GM23248 (cell line): ENCODE measurements around the gene SLC7A1. TPM values are rescaled to one million over a fixed set of nuclear protein-coding genes. Genes with fewer than 3 reads are reported as not detected.

Experiments used
- DNase-seq: peaks from one replicate; pipeline ENCODE4 v3.0.0-alpha.2; 2015
- H2AFZ ChIP-seq: fragments of 200-600 bp; sonication (generic); 2 replicates; pipeline ENCODE4 v1.6.1; 2016; ENCODE audit warnings: antibody characterized with exemption
- H3F3A ChIP-seq: fragments of 200-600 bp; sonication (generic); 2 replicates; pipeline ENCODE4 v1.6.1; 2016; ENCODE audit warnings: mild to moderate bottlenecking, antibody characterized with exemption, mixed run types; ENCODE audit not compliant: insufficient read depth
- H3K27ac ChIP-seq: fragments of 200-600 bp; sonication (generic); 2 replicates; pipeline ENCODE4 v1.5.1; 2016; ENCODE audit warnings: mild to moderate bottlenecking
- H3K27me3 ChIP-seq: fragments of 200-600 bp; sonication (generic); replicated peaks from 2 replicates; pipeline ENCODE4 v1.6.1; 2016; ENCODE audit warnings: mild to moderate bottlenecking; ENCODE audit not compliant: insufficient read depth
- H3K36me3 ChIP-seq: fragments of 200-600 bp; sonication (generic); 2 replicates; pipeline ENCODE4 v1.6.1; 2016; ENCODE audit warnings: low read depth, mild to moderate bottlenecking
- H3K4me1 ChIP-seq: fragments of 200-600 bp; sonication (generic); 2 replicates; pipeline ENCODE4 v1.6.1; 2016; ENCODE audit warnings: mild to moderate bottlenecking; ENCODE audit not compliant: insufficient read depth
- H3K4me2 ChIP-seq: fragments of 200-600 bp; sonication (generic); one replicate; pipeline ENCODE4 v1.6.1; 2016; ENCODE audit warnings: mild to moderate bottlenecking; ENCODE audit not compliant: unreplicated experiment
- H3K4me3 ChIP-seq: fragments of 200-600 bp; sonication (generic); 2 replicates; pipeline ENCODE4 v1.5.1; 2016; ENCODE audit warnings: mild to moderate bottlenecking
- H3K79me2 ChIP-seq: fragments of 200-600 bp; sonication (generic); 2 replicates; pipeline ENCODE4 v1.6.1; 2016; ENCODE audit warnings: mild to moderate bottlenecking; ENCODE audit not compliant: insufficient read depth
- H3K9ac ChIP-seq: fragments of 200-600 bp; sonication (generic); 2 replicates; pipeline ENCODE4 v1.6.1; 2016; ENCODE audit warnings: mild to moderate bottlenecking
- H3K9me2 ChIP-seq: fragments of 200-600 bp; sonication (generic); 2 replicates; pipeline ENCODE4 v1.6.1; 2016; ENCODE audit warnings: mixed run types, mild to moderate bottlenecking, moderate library complexity; ENCODE audit not compliant: insufficient read depth
- H3K9me3 ChIP-seq: fragments of 200-600 bp; sonication (generic); one replicate; pipeline ENCODE4 v1.6.1; 2017; ENCODE audit warnings: low read depth
- H4K20me1 ChIP-seq: fragments of 200-600 bp; sonication (generic); 2 replicates; pipeline ENCODE4 v1.6.0; 2016; ENCODE audit not compliant: insufficient read depth
- EZH2 ChIP-seq: fragments of 200-600 bp; sonication (generic); IDR thresholded peaks from 2 replicates; pipeline ENCODE4 v1.6.1; 2018; ENCODE audit warnings: antibody characterized with exemption, mild to moderate bottlenecking; ENCODE audit not compliant: insufficient read depth, poor library complexity, severe bottlenecking
- EZH2phosphoT487 ChIP-seq: fragments of 200-600 bp; sonication (generic); IDR thresholded peaks from 2 replicates; pipeline ENCODE4 v1.6.1; 2018; ENCODE audit warnings: antibody characterized with exemption, moderate library complexity, mild to moderate bottlenecking, low read depth; ENCODE audit not compliant: insufficient read depth
- WGBS, 2 experiments: methylation state at CpG; one replicate each; pipeline ENCODE4 v1.1.6; 2015 to 2017; ENCODE audit warnings: low lambda C conversion rate in 2 of 2, low coverage in 1 of 2; ENCODE audit errors: missing lambda C conversion rate in 2 of 2; 5-methylcytosine and 5-hydroxymethylcytosine counted together
- in situ Hi-C: fragments of 300-500 bp; cut with MboI; formaldehyde crosslinking; loops from 2 replicates; pipeline ENCODE4 v1.15.0; 2020
- polyA plus RNA-seq: library from polyadenylated mRNA; unstranded; fragments of >200 nt; fragmentation: Nextera tagmentation; extraction: Ambion mirVana; gene quantifications from 2 replicates; pipeline ENCODE4 v1.2.1, GENCODE V29; 2016
- total RNA-seq: library from RNA; depleted of rRNA; stranded (reverse); fragments of >200 nt; shearing (Covaris generic); gene quantifications from 2 replicates; pipeline ENCODE4 v1.2.3, GENCODE V29; 2014

Gene SLC7A1
- total and polyA plus RNA-seq, 2 experiments from 2014 or later: 34.7 to 38.6 TPM

GRCh38 chr13:29540334-29540733, 55.2 kb downstream of the SLC7A1 start:
- H3K79me2 ChIP-seq: peaks cover 100% of the 10 kb centered on the region
- no peaks in the 10 kb centered on the region for H3K9me2 ChIP-seq
- no peaks in the 10 kb centered on the region; the same call in 1 of the 2 replicates for H3K4me1 ChIP-seq
- H3K4me3 ChIP-seq: no peak overlapping the region
- no peak for TF ChIP-seq EZH2
- no peak for TF ChIP-seq EZH2phosphoT487
- H3K36me3 ChIP-seq: peaks cover 14% of the 10 kb centered on the region
- H3K27me3 ChIP-seq: no peaks in the 10 kb centered on the region
- no peak overlapping the region for H2AFZ ChIP-seq
- in situ Hi-C loops: no loop called here
- no peak overlapping the region for H3K9ac ChIP-seq
- no peak overlapping the region for H3K4me2 ChIP-seq
- WGBS, 2 experiments: 62 to 66% methylated on average over 5 of the region's 5 CpGs
- peaks cover 12% of the 10 kb centered on the region for H4K20me1 ChIP-seq
- DNase-seq: no peak
- H3F3A ChIP-seq: peaks cover 10% of the 10 kb centered on the region; the same call in 1 of the 2 replicates
- H3K27ac ChIP-seq: no peak overlapping the region
- no peaks in the 10 kb centered on the region for H3K9me3 ChIP-seq

GRCh38 chr13:29539856-29540255, 55.6 kb downstream of the SLC7A1 start:
- H3K4me1 ChIP-seq: no peaks in the 10 kb centered on the region; the same call in 1 of the 2 replicates
- H3K4me2 ChIP-seq: no peak overlapping the region
- no peak overlapping the region for H3K4me3 ChIP-seq
- no peak overlapping the region for H3K27ac ChIP-seq
- peaks cover 12% of the 10 kb centered on the region for H4K20me1 ChIP-seq
- no peak for DNase-seq
- H3K9me2 ChIP-seq: no peaks in the 10 kb centered on the region
- no peak overlapping the region for H2AFZ ChIP-seq
- WGBS, 2 experiments: 98 to 100% methylated on average over 2 of the region's 2 CpGs
- no peaks in the 10 kb centered on the region for H3K9me3 ChIP-seq
- H3K79me2 ChIP-seq: peaks cover 100% of the 10 kb centered on the region
- TF ChIP-seq EZH2: no peak
- TF ChIP-seq EZH2phosphoT487: no peak
- H3F3A ChIP-seq: peaks cover 10% of the 10 kb centered on the region; the same call in 1 of the 2 replicates
- no peak overlapping the region for H3K9ac ChIP-seq
- in situ Hi-C loops: no loop called here
- peaks cover 19% of the 10 kb centered on the region for H3K36me3 ChIP-seq
- no peaks in the 10 kb centered on the region for H3K27me3 ChIP-seq

DNA sequence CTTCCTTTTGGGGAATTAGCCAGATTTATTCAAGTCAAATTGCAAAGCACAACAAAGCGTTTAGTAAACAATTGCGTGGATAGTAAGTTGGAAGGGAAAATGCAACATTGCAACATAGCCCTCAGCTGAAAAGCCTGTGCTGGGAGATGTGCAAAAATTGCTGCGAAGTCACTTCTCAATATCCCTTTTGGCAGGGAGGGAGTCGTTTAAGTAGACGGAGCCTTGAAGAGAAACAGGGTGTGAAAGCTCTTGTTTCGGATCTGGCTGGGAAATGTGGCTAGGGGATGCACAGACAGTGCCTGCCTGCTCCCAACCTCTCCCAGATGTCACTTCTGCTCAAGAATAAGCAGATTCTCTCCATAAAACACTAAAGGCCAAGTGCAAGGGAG, 56.8 kb downstream of the SLC7A1 start:
- H4K20me1 ChIP-seq: peaks cover 12% of the 10 kb centered on the region
- peak overlapping the region; percentile 22 for H3K9ac ChIP-seq
- peaks cover 14% of the 10 kb centered on the region for H3F3A ChIP-seq
- H3K9me3 ChIP-seq: no peaks in the 10 kb centered on the region
- 16 to 17% methylated on average over 6 of the region's 6 CpGs for WGBS, 2 experiments
- H3K4me1 ChIP-seq: no peaks in the 10 kb centered on the region; the same call in 1 of the 2 replicates
- in situ Hi-C loops: no loop called here
- H3K9me2 ChIP-seq: no peaks in the 10 kb centered on the region
- H3K4me3 ChIP-seq: no peak overlapping the region
- DNase-seq: peak; percentile 40
- no peak for TF ChIP-seq EZH2
- TF ChIP-seq EZH2phosphoT487: no peak
- peak overlapping the region; percentile 11; the same call in 1 of the 2 replicates for H3K27ac ChIP-seq
- H3K36me3 ChIP-seq: peaks cover 31% of the 10 kb centered on the region
- no peaks in the 10 kb centered on the region for H3K27me3 ChIP-seq
- no peak overlapping the region for H2AFZ ChIP-seq
- H3K79me2 ChIP-seq: peaks cover 100% of the 10 kb centered on the region
- no peak overlapping the region for H3K4me2 ChIP-seq

GRCh38 chr13:29537736-29538651, 57.5 kb downstream of the SLC7A1 start:
- Histone ChIP-seq H3K4me2 (no peak overlapping the region), H3K4me3 (no peak overlapping the region), H3K27me3 (no peaks in the 10 kb centered on the region), H3K79me2 (peaks cover 100% of the 10 kb centered on the region), H3K9me2 (no peaks in the 10 kb centered on the region), H3F3A (peaks cover 20% of the 10 kb centered on the region), H3K9ac (peak overlapping the region; percentile 22), H3K9me3 (no peaks in the 10 kb centered on the region), H2AFZ (no peak overlapping the region), H4K20me1 (peaks cover 12% of the 10 kb centered on the region), H3K27ac (peak overlapping the region; percentile 11; the same call in 1 of the 2 replicates), H3K4me1 (no peaks in the 10 kb centered on the region; the same call in 1 of the 2 replicates), H3K36me3 (peaks cover 38% of the 10 kb centered on the region)
- in situ Hi-C loops: no loop called here
- peak; percentile 45 for DNase-seq
- TF ChIP-seq EZH2 (no peak), EZH2phosphoT487 (no peak)
- WGBS, 2 experiments: 77 to 79% methylated on average over 14 of the region's 14 CpGs
